Activated T-helper 1 cell treated with Interleukin-2 at 50 U/mL for 16 hours (primary cell): Measurements from ENCODE around the gene LMOD3.

Experiments
- DNase-seq: peaks from one replicate; pipeline ENCODE4 v3.0.0-alpha.2; 2020; ENCODE audit warnings: low read depth

The LMOD3 gene

DNA sequence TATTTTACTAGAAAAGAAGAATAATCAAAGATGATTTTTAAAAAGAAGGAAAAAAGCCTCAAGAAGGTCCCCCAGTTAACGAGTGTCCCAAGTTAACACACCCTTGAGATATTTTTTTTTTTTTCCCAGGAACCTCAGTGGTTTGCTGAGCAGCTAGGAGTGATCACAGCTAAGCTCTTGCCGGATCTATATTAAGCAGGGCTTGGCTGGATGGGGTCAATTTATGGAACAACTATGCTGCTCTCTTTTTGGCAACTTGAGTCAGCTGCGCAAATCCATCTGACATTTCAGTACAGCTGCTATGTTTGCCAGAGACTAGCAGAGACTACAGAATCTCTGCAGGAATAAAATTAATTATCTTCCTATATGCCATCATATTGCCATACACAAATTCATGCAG is at the start of gene LMOD3:
TSS of gene LMOD3 (minus strand) at position 193 of the 400 bp plus-strand sequence. CDS start 209 bp downstream, outside the sequence.
- no peak for DNase-seq

DNA sequence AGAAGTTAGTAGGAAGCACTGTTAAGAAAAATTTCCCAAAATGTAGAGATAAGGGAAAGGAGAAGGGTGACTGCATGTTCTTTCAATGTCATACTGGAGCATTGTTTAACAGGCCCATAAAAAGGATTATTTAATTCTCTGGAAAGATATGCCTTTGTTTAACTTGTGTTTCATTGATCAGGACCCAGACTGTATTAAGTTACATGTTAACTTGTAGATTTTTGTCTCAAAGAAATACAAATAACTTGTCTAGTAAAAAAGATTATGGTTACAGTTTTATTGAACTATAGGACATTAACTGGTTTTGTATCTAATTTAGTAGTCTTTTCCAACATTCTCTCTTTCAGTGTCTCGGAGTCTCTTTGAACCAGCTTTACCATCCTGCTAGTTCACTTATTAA is 49.7 kb upstream of the LMOD3 start:
- DNase-seq, result no peak

DNA sequence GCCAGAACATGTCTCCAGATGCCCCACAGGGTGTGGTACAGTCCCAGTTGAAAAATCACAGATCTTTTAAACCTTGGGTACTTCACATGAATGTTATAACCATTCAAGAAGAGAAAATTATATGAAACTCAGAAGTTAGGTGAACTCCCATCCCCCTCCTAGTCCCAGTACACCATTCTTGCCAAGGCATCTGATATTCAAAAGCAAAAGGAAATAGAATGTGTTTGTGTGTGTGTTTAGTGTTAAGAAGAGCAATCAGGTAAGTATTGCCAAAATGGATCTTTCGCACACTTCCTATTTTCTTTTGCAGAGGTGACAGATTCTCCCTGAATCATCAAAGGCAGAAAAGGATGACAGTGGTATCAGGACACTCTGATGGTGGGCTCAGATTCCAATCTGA is 44.1 kb upstream of the LMOD3 start:
- no peak for DNase-seq

DNA sequence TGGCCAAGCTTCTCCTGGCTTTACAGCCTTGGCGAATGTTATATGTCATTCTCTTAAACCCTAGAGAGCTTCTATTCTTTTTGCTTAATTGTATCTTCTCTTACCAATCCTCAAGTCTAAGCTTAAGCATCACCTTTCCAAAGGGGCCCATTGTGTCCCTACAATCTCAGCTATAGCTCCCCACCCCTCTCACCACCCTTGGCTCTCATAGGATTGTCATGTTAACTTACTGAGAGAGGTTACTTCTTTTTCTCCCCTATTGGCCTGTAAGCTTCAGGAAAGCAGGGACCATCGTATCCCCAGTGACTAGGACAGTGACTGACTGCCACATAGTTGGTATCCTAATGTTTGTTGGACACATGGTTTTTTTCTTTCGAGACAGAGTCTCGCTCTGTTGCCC is 43.3 kb upstream of the LMOD3 start:
- no peak for DNase-seq

DNA sequence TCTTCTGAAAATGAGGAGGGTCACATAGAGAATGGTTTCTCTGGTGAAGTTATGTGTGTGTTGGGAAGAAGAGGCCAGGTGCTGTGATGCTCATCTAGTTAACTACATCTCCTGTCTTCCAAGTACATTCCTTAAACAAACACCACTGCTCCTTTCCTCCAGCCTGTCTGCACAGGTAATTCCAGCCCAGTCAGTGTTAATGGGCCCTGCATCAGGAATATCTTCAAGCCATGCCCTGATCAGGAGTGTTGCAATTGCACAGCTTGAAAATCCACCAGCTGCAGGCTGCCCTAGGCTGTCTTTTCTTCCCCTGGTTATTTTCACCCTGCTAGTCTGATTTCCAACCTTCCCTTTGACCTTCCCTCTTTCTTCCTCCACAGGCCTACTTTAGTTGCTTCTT is 41.9 kb upstream of the LMOD3 start:
- DNase-seq, result no peak

DNA sequence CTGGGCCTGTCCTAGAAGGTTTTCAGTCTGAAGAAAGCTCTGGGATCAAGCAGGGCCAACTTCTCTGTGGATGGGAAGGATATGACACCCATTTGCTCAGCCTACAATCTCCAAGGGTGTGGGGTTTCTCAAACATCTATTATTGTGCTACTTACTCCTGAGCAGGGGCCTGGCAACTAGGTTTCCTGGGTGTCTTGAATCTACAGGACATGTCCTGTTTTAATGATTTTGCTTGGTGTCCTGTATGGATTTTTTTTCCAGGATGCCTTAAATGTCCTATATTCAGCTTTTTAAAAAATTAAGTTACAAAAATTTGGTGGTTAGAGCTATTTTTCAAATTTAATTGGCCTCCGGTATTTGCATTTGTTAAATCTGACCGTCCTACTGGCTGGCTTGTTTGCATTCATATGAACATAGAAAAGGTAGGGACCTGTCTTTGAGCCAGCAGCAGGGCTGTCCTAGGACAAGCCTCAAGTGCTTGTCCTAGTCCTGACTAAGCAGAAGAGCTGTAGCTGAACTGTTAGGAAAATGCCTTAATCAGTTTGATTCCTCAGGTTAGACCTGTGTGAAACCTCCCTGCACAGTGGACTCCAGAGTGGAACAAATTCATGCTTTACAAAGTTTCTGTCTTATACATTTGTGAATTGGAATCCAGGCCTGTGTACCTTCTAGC is 40.0 kb upstream of the LMOD3 start:
- no peak for DNase-seq

DNA sequence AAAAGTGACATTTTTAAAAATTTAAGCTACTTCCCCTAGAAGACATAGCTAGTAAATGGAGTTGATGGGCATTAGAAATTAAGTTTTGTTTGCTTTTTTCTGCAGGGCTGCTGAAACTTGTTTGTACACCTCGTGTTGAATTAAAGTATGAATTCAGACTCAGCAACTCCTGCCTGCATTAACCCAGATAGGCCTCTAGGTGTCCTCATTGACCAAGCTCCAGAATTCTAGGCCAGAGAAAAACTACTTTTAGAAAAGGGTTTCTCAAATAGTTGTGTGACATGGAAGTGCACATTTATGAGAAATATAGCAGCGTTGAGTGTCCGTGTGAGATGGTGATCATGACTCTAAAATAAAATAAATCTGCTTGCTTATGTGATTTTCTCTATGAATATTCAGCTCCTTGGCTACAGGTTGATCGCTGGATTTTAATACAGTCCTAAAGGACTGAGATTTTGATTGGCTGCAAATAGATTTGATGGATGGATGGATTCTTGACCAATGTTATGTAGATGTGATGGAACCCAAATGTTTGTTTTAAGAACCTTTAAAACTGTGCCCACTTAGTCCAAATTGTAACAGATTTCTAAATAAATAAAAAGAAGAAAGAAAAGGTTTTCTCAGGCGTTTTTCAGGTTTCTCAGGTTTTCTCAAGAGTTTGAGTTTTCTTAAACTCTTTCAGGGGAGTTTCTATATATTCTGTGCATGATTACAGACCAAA is 39.4 kb upstream of the LMOD3 start:
- no peak for DNase-seq

DNA sequence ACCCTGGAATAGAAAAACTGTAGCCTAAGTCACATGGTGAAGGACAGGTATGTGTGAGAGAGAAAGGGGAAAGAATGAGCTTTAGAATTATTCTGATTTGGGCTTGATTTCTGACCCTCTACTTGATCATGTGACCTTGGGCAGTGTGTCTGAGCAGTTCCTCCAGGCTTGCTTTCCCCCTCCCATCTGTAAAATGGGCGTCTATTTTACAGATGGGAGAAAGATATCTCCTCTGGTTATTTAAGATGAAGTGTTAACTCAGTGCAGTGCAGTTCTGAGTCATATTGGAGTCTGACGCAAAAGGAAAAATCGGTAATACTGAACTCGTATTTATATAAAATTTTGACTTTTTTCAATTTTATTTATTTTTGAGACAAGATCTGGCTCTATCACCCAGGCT is 38.1 kb upstream of the LMOD3 start:
- no peak for DNase-seq

DNA sequence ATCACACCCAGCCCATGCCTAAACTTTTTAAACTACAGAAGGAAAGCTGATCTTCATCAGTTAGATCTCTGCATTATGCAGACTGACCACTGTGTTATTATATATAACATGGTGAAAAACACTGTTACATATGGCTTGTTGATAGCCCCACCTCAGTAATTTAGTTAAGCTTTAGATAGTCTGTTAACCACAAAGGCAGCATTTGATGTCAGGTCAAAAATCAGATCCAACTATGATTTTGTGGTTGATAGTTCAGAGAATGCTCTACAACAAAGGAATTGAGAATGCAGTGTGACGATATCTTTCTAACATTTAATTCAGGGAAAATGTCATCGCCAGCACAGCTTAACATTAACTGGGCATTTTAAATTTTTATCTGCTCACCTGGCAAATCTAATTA is 37.7 kb upstream of the LMOD3 start:
- no peak for DNase-seq

DNA sequence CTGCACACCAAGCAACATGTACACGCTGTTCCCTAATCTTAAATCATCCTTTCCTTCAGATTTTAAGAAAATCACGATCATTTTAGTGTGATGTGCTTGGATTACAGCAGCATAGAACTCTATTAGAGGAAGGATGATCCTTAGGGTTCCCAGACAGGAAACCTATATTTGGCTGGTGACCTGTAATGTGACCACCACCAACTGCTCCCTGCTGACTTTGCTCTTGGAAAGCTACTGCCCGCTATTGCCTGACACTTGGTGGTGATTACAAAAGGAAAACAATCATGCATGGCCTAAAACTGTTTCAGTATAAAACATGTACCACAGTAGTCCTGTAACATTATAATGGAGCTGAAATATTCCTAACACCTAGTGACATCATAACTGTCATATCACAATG is 27.2 kb upstream of the LMOD3 start:
- DNase-seq, result no peak

DNA sequence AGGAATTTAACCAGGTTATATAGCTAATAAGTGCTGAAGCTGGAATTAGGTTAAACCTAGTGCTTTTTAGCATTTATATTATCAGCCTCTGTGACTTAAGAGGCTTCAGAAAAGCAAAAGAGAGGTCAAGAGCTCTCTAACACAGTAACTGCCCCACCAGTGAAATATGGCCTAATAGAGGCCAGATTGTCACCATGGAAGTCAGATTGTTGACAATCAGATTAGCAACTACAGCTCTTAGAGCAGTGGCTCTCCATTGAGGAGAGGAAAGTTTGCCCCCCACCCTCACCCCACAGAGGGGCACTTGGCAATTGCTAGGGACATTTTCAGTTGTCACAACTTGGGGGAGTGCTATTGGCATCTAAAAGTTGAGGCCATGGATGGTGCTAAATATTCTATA is 23.3 kb upstream of the LMOD3 start:
- DNase-seq, result no peak

DNA sequence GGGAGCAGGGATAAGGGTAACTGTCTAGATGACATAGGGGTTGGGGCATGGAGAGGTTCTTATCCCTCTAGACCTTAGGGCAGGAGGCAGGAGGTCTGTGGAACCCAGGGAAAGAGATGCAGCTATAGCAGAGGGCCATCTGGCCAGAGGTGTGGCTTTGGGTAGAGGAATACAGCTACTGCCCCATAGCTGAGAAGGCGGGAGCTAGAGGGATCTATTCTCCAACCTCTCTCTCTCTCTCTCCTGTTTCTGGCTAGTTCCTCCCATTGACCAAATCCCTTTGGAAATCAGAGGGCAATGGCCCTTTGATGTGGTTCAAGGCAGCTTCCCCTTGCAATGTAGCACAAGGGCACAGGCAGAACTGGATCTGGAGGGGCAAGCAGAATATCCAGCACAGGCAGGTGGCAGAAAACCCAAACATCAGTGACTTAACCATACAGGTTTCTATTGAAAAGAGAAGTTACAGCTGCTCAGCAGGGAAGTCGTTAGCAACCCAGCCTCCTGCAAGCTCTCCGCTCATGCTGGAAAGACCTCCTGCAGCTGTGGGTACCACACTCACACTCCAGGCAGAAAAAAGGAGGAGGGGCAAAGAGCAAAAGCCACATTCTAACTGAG is 22.3 kb upstream of the LMOD3 start:
- DNase-seq, result no peak

DNA sequence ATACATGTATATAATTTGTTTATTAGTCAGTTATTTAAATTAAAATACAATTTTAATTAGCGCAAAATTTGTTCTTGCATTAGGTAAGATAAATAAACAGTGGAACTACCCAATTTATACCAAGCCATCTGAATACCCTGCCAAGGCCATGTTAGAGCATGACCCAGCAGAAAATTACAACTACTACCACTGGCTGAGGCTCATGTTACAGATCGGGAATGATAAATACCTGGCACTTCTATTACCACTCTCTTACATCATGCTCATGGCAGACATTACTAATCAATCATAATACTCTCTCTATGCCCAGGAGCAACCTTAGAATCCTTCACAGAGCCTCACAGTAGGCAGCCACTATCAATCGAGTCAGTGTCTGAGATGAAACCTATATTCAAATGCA is 21.2 kb upstream of the LMOD3 start:
- DNase-seq, result no peak

DNA sequence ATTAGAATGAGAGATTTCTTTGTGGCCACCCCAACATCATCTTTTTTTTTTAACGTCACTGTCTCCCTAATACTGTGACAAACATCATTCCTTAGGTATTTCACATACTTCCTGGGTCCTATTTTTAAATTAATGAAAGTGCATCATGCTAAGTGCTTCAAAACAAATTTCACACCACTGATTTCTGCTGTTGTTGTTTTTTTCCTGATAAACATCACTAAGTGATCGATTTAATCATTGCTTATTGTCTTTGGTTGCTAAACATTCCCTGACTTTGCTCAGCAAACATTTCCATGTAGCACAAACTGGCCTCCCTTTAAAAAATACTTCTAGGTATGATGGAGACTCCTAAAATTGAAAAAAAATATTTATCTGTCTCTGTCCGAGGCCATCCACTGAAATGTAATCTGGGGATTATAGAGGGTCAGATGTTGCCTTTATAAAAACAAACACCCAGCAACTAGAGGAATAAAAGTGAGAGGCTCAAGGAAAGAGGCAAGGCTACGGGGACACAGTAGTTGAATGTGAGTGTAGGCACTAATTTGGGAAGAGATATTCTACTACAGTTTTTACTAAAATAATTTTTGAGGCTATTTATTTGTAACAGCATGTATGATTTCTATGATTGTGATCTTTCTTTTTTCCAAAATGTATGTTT is 20.5 kb upstream of the LMOD3 start:
- DNase-seq, result no peak

DNA sequence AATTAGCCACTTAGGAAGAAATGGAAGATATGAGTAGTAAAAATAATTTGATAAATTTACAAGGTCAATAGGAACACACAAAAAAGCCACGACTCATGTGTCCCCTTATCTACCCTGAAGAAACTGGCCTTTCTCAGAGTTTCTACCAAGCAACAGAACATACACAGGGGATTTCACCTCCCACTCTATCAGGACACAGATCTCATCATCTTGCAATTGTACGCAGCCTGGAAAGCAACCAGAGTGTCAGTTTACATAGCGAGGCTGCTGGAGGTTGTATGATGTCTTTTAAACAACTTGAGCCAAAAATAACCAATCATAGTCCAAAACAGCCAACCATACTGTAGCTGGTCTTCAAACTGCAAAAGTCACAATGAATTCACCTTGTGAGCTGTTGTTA is 19.7 kb upstream of the LMOD3 start:
- no peak for DNase-seq

DNA sequence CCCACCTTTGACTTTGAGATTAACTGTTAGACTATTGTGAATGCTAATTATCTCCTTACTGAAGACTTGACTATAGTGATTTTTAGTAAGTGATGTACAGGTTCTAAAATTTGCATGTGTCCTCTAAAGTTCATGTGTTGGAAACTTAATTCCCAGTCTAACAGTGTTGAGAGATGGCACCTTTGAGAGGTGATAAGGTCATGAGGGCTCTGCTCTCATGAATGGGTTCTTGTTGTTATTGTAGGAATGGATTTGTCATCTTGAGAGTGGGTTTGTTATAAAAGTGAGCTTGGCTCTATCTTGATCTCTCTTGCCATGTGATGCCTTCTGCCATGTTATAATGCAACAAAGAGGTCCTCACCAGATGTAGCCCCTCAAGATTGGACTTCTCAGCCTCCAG is 18.9 kb upstream of the LMOD3 start:
- no peak for DNase-seq

DNA sequence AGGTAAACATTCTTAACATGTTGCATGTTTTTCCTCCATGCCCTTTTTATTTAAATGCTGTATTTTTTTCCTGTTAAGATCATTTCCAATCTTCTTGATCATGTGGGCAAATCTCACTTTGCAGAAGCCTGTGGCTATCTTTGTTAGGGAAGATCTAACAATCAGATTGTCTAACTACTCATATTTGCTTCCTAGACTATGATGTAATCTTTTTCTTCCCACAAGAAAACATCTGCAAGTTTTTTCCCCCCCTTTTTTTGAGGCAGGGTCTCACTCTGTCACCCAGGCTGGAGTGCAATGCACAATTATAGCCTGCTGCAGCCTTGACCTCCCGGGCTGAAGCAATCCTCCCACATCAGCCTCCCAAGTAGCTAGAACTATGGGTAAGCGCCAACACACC is 15.0 kb upstream of the LMOD3 start:
- no peak for DNase-seq

DNA sequence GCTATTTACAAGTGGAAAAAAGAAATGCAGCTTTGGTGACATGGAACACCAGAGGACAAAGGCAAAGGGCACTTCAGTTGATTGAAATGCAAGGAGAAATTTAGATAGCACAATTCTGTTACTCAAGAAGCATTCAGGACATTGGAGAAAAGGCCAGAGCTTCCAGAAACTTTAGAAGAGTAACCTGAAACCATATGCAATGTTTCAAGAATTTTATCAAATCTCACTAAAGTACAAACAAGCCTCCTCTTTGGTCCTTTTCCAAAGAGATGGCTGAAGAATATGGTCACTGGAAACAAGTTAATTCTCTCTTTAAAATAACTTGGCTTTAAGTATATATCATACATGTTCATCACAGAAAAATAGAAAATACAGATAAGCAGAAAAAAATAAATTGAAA is 14.6 kb upstream of the LMOD3 start:
- no peak for DNase-seq

DNA sequence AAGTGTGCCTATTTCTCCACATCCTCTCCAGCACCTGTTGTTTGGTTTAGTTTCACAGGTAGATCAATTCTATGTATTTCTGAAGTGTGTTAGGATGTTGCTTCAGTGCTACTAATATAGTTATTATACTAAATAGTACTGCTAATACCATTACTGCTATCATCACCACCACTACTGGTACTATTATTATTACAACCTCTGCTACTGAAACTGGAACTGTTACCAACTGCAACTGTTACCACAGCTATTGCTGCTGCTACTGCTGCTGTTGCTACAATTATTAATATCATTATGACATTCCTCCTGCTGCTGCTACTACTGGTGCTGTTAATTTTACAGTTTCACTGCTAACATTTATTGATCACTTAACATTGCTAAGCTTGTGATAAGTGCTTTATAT is 8.3 kb upstream of the LMOD3 start:
- DNase-seq, result no peak

DNA sequence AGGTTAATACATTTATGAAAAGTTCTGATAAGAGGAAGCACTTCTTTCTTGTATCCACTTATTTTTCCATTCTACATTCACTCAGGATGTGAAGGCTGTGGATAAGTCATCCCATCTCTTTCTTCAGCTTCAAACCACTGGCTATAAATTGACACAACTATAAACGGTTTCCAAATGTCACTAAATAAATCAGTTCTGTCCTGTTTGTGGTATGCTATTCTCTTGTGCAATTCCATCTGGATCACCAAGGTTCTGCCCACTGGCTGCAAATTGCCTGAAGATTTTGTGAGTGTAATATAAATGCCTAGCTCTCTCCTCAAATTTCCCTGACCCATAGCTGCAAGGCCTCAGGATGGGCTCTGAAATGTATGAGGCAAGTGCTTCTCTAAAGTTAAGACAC is 7.1 kb upstream of the LMOD3 start:
- DNase-seq, result no peak

DNA sequence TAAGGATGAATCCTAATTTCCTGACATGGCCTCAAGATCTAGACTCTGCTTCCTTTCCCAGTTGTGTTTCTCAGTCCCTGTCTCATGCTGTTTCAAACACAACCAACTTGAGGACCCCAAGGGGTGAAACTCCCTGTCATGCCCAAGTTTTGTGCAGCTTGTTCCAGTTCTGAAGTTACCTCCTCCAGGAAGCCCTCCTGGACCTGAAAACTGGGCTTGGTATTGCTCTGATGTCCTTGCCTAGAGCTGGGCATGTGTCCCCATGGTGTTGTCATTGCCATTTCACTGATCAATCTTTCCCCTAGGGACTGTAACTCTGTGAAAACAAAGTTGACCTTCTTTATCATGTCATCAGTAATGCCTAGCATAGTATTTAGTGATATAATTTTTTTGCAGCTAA is 6.1 kb upstream of the LMOD3 start:
- DNase-seq, result no peak

DNA sequence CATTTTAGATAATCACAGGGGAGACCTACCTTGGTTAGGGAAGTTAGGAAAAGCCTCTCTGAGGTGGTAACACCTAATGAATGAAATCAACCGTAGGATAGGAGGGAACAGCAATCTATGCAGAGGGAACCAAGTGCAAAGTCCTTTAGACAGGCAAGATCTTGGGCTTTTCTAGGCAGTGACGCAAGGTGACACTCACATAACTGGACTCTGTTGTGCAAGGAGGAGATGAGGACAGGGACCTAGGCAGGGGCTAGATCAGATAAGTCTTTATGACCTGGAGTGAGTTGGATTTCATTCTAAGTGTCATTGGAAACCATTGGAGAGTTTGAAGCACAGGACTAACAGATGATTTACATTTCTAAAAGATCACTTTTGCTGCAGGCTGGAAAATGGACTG is 4.6 kb upstream of the LMOD3 start:
- no peak for DNase-seq

DNA sequence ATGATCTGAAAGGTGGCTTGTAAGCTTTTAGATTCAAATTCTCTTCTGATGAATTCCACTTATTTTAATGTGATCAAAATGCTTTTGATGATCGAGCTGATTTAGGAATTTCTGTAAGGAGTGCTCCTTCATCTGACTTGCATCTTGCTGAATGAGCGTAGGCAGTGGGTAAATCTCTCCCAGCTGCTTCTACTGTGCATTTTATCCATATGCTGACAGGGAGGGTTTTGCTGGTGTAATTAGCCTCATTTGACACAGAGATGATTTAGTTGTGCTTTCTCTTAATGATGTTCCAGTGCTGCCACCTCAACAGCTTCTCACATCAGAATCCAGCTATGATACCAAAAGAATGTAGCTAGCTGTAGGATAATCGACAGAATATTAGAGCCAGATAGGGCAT is 3.8 kb upstream of the LMOD3 start:
- DNase-seq, result no peak
